BLaER1 treated with 17β-estradiol and CSF1 and Interleukin-3, amounts not matched to agents 10 nM and 100 nM (cell line): ENCODE measurements around the gene LHFPL2.

Experiments used
- H3K27ac ChIP-seq, 11 experiments: shearing (Covaris generic); formaldehyde crosslinking; 2 replicates each; pipeline ENCODE4 v1.8.1; 2022
- H3K27me3 ChIP-seq, 11 experiments: shearing (Covaris generic); formaldehyde crosslinking; 2 replicates each; pipeline ENCODE4 v1.8.1; 2022
- H3K36me3 ChIP-seq, 11 experiments: shearing (Covaris generic); formaldehyde crosslinking; 2 replicates each; pipeline ENCODE4 v1.8.1; 2022
- H3K4me1 ChIP-seq, 10 experiments: shearing (Covaris generic); formaldehyde crosslinking; 2 replicates each; pipeline ENCODE4 v1.8.1; 2022
- H3K4me2 ChIP-seq, 11 experiments: shearing (Covaris generic); formaldehyde crosslinking; 2 replicates each; pipeline ENCODE4 v1.8.1; 2022
- H3K4me3 ChIP-seq, 10 experiments: shearing (Covaris generic); formaldehyde crosslinking; 2 replicates each; pipeline ENCODE4 v1.8.1; 2022
- H3K9ac ChIP-seq, 11 experiments: shearing (Covaris generic); formaldehyde crosslinking; 2 replicates each; pipeline ENCODE4 v1.8.1; 2022
- H3K9me3 ChIP-seq, 11 experiments: shearing (Covaris generic); formaldehyde crosslinking; replicated peaks in 1 of 11; 2 replicates each; pipeline ENCODE4 v1.8.1; 2022
- H4K20me1 ChIP-seq, 11 experiments: shearing (Covaris generic); formaldehyde crosslinking; 2 replicates each; pipeline ENCODE4 v1.8.1; 2022
- Cebpa-rat ChIP-seq, 11 experiments: shearing (Covaris generic); IDR thresholded peaks; 2 replicates each; pipeline ENCODE4 v1.8.1; 2022

LHFPL2 gene

DNA sequence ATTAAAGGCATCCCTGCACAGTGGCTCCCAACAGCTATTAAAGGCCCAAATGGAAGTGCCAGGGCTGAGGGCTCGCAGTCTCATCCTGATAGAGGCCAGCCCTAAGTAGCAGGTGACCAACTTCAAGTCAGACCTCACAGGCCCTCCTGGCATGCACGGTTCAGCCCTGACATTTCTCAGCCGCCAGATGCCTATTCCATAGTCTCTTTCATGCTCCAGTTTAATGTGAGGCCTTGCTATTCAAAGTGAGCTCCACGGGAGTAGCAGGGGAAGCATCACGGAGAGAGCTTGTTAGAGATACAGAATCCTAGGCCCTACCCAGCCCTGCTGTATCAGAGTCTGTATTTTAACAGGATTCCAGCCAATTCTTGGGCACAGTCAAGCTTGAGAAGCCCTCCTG lies 11.1 kb downstream of the LHFPL2 start:
- Histone ChIP-seq H3K4me3 (no peak overlapping the region), H3K9me3 (peaks cover 0 to 5% (median 0%) of the 10 kb centered on the region in 11 experiments; a peak in 5 of 22 replicates), H4K20me1 (peaks cover 0 to 61% (median 0%) of the 10 kb centered on the region in 11 experiments; a peak in 5 of 22 replicates), H3K27me3 (no peaks in the 10 kb centered on the region), H3K36me3 (peaks cover 0 to 51% (median 0%) of the 10 kb centered on the region in 11 experiments; a peak in 6 of 22 replicates), H3K9ac (no peak overlapping the region), H3K4me1 (peaks cover 24 to 45% (median 27%) of the 10 kb centered on the region in 10 experiments), H3K27ac (no peak overlapping the region), H3K4me2 (no peak overlapping the region)
- TF ChIP-seq Cebpa-rat (IDR thresholded peaks at IDR 0.05), result no peak

DNA sequence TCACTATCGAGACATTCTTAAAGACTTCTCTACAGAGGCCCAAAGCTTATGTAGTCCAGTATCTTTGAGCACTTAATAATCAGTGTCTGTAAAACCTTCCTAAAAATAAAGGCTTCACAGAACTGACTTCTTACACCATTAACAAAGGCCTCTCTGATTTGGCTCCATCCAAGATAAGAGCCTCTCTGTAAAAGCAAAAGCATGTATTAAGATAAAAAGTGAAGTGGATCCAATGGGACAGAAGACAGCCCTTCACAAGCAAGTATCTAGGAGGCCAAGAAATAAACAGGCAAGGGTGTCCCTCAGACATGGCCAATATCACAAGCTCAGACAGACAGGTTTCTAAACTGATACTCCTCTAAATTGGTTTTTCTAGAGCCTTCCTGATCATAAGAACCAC lies 11.9 kb downstream of the LHFPL2 start:
- Histone ChIP-seq H3K9ac (no peak overlapping the region), H3K4me1 (peaks cover 24 to 38% (median 27%) of the 10 kb centered on the region in 10 experiments), H3K27ac (no peak overlapping the region), H3K9me3 (peaks cover 0 to 13% (median 0%) of the 10 kb centered on the region in 11 experiments; a peak in 5 of 22 replicates), H3K4me3 (no peak overlapping the region), H3K4me2 (no peak overlapping the region), H3K27me3 (no peaks in the 10 kb centered on the region), H4K20me1 (peaks cover 0 to 55% (median 0%) of the 10 kb centered on the region in 11 experiments; a peak in 5 of 22 replicates), H3K36me3 (peaks cover 0 to 58% (median 0%) of the 10 kb centered on the region in 11 experiments; a peak in 7 of 22 replicates)
- TF ChIP-seq Cebpa-rat (IDR thresholded peaks at IDR 0.05), result no peak

DNA sequence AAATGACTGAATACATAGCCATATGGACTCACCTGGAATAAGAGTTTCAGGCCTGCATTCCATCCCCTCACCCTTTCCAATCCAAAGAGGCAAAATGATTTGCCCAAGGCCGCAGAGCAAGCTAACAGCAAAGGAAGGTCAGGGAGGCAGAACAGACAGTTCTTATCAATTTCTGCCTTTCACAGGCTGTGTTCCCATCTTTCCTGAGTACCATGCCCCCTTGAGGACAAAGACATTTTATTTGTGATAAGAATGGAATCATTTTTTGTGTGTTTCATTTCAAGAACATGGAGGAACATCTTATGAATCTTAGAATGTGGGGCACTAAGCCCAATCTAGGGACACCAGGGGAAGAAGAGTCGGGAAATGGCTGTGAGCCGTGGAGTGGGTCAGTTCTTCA lies 13.9 kb downstream of the LHFPL2 start:
- no peaks in the 10 kb centered on the region for H3K27me3 ChIP-seq
- peaks cover 0 to 27% (median 0%) of the 10 kb centered on the region in 11 experiments; a peak in 5 of 22 replicates for H3K9me3 ChIP-seq
- H3K4me1 ChIP-seq, result peaks cover 25 to 37% (median 33%) of the 10 kb centered on the region in 10 experiments
- no peak overlapping the region for H3K4me3 ChIP-seq
- H3K9ac ChIP-seq, result no peak overlapping the region
- H3K27ac ChIP-seq, result no peak overlapping the region
- peak overlapping the region in 7 of 11 experiments; percentile 20 to 60 (median 39); a peak in 12 of 22 replicates for H3K4me2 ChIP-seq
- TF ChIP-seq Cebpa-rat (IDR thresholded peaks at IDR 0.05), result no peak
- peaks cover 0 to 42% (median 0%) of the 10 kb centered on the region in 11 experiments; a peak in 4 of 22 replicates for H4K20me1 ChIP-seq
- H3K36me3 ChIP-seq, result peaks cover 0 to 74% (median 0%) of the 10 kb centered on the region in 11 experiments; a peak in 8 of 22 replicates

DNA sequence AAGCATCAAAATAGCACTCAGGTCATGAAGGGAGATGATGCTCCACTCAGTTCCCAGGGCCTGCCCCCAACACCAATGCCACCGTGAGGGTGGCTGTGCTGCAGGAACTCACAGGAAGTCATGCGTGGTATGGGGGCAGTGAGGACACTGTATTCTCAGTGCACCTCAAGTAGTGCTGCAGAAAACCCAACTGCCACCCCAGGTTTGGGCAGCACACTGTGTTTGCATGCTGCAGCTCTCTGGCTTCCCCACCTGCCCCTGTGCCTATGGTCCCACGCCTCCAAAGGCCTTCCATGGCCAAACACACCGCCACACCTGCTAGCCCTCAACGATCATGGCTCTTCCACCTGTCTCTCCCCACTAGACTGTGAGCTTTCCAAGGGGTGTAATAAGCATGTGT lies 14.3 kb downstream of the LHFPL2 start:
- H3K9ac ChIP-seq, result no peak overlapping the region
- H3K36me3 ChIP-seq, result peaks cover 0 to 77% (median 0%) of the 10 kb centered on the region in 11 experiments; a peak in 8 of 22 replicates
- H4K20me1 ChIP-seq, result peaks cover 0 to 42% (median 0%) of the 10 kb centered on the region in 11 experiments; a peak in 4 of 22 replicates
- H3K4me2 ChIP-seq, result peak overlapping the region in 9 of 11 experiments; percentile 20 to 60 (median 39); a peak in 18 of 22 replicates
- no peaks in the 10 kb centered on the region for H3K27me3 ChIP-seq
- TF ChIP-seq Cebpa-rat (IDR thresholded peaks at IDR 0.05), result no peak
- H3K4me1 ChIP-seq, result peaks cover 29 to 41% (median 37%) of the 10 kb centered on the region in 10 experiments
- H3K9me3 ChIP-seq, result peaks cover 0 to 27% (median 0%) of the 10 kb centered on the region in 11 experiments; a peak in 5 of 22 replicates
- no peak overlapping the region for H3K4me3 ChIP-seq
- no peak overlapping the region for H3K27ac ChIP-seq

DNA sequence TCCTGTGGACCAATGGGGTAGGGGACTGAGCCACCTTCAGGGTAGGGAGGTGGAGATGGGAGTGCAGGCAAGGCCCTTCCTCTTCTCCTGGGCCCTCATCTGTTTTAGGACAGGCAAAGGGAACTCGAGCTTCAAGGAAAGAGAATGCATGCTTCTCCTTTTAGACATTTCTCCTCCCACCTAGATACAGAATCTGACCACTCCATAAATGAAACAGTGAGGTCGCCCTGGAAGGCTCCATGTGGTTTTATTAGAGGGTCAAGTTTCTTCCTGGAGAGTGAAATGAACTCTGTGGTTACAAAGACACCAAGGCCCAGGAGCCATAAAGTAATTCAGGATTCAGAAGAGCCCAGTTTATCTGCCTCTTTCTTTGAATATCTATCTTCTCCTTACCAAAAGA lies 14.9 kb downstream of the LHFPL2 start:
- Histone ChIP-seq H3K4me1 (peaks cover 34 to 47% (median 42%) of the 10 kb centered on the region in 10 experiments), H3K4me3 (no peak overlapping the region), H3K4me2 (peak overlapping the region in 10 of 11 experiments; percentile 13 to 60 (median 37); a peak in 18 of 22 replicates), H3K27me3 (no peaks in the 10 kb centered on the region), H3K9me3 (peaks cover 0 to 27% (median 0%) of the 10 kb centered on the region in 11 experiments; a peak in 5 of 22 replicates), H3K27ac (no peak overlapping the region), H3K9ac (no peak overlapping the region), H3K36me3 (peaks cover 0 to 72% (median 0%) of the 10 kb centered on the region in 11 experiments; a peak in 8 of 22 replicates), H4K20me1 (peaks cover 0 to 42% (median 0%) of the 10 kb centered on the region in 11 experiments; a peak in 4 of 22 replicates)
- no peak for TF ChIP-seq Cebpa-rat (IDR thresholded peaks at IDR 0.05)

DNA sequence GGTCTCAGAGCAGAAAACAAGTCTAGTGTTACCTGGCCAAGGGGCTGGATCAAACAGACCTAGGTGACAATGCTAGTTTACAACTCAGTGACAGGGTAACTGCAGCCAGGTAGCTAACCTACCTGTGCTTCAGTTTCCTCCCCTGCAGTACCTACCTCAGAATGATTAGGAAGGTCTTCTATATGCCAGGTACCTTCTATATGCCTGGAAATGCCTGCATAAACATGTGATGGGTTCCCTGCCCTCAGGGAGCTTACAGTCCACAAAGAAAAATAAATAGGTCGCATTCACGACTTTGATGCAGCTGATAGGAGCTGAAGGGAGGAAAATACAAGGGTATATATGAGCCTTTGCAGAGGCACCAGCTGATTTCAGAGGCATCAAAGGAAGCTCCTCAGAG lies 16.1 kb downstream of the LHFPL2 start:
- Histone ChIP-seq H3K9me3 (peaks cover 0 to 27% (median 0%) of the 10 kb centered on the region in 11 experiments; a peak in 5 of 22 replicates), H3K36me3 (peaks cover 0 to 62% (median 0%) of the 10 kb centered on the region in 11 experiments; a peak in 8 of 22 replicates), H3K4me1 (peaks cover 46 to 59% (median 54%) of the 10 kb centered on the region in 10 experiments), H4K20me1 (peaks cover 0 to 33% (median 0%) of the 10 kb centered on the region in 11 experiments; a peak in 4 of 22 replicates), H3K4me2 (peak overlapping the region in 6 of 11 experiments; percentile 9 to 39 (median 30); a peak in 5 of 22 replicates), H3K27me3 (no peaks in the 10 kb centered on the region), H3K27ac (no peak overlapping the region), H3K4me3 (no peak overlapping the region), H3K9ac (no peak overlapping the region)
- TF ChIP-seq Cebpa-rat (IDR thresholded peaks at IDR 0.05), result no peak

DNA sequence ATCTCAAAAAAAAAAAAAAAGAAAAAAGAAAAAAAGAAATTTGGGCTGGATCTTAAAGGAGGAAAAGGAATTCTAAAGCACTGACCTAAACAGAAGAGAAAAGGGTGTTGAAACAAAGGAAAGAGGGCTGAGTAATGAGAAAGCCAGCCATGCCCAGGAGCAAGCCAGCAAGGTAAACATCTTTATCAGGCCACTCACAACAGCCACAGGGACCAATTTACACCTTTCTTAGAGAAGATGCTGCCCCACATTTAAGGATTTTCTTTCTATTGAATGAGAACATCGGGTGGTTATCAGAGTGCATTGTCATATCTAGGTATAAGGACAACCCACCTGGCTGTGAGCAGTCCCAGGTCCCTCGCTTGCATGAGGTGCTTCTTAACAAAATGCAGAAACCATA lies 16.6 kb downstream of the LHFPL2 start:
- TF ChIP-seq Cebpa-rat (IDR thresholded peaks at IDR 0.05), result no peak
- no peaks in the 10 kb centered on the region for H3K27me3 ChIP-seq
- peaks cover 0 to 27% (median 0%) of the 10 kb centered on the region in 11 experiments; a peak in 5 of 22 replicates for H3K9me3 ChIP-seq
- H3K4me3 ChIP-seq, result no peak overlapping the region
- peaks cover 52 to 64% (median 60%) of the 10 kb centered on the region in 10 experiments for H3K4me1 ChIP-seq
- H3K27ac ChIP-seq, result no peak overlapping the region
- H4K20me1 ChIP-seq, result peaks cover 0 to 29% (median 0%) of the 10 kb centered on the region in 11 experiments; a peak in 4 of 22 replicates
- no peak overlapping the region for H3K4me2 ChIP-seq
- peaks cover 0 to 59% (median 0%) of the 10 kb centered on the region in 11 experiments; a peak in 8 of 22 replicates for H3K36me3 ChIP-seq
- H3K9ac ChIP-seq, result no peak overlapping the region

DNA sequence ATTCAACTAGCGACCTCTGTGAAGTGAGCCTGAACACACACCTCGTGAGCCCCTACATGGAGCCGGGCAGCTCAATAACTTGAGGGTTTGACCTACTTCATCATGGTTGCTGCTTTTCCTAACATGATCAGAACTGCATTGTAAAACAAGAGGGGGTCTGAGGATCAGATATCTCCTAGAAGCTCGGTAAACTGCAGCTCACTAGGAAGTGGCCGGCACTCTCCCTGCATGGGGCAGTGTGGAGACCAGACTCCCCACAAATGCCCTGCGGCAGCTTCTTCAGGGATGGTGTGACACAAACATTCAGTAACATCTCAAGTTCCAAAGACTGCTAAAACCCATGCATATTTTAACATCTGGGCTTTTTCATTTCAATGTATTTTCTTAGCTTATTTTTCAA lies 18.5 kb downstream of the LHFPL2 start:
- no peak for TF ChIP-seq Cebpa-rat (IDR thresholded peaks at IDR 0.05)
- Histone ChIP-seq H3K36me3 (peaks cover 0 to 72% (median 0%) of the 10 kb centered on the region in 11 experiments; a peak in 8 of 22 replicates), H3K4me1 (peaks cover 61 to 73% (median 66%) of the 10 kb centered on the region in 10 experiments), H3K4me2 (peak overlapping the region in 10 of 11 experiments; percentile 14 to 90 (median 84); a peak in 15 of 22 replicates), H3K4me3 (no peak overlapping the region), H4K20me1 (peaks cover 0 to 24% (median 0%) of the 10 kb centered on the region in 11 experiments; a peak in 4 of 22 replicates), H3K27ac (no peak overlapping the region), H3K9ac (no peak overlapping the region), H3K27me3 (no peaks in the 10 kb centered on the region), H3K9me3 (peaks cover 0 to 27% (median 0%) of the 10 kb centered on the region in 11 experiments; a peak in 5 of 22 replicates)

DNA sequence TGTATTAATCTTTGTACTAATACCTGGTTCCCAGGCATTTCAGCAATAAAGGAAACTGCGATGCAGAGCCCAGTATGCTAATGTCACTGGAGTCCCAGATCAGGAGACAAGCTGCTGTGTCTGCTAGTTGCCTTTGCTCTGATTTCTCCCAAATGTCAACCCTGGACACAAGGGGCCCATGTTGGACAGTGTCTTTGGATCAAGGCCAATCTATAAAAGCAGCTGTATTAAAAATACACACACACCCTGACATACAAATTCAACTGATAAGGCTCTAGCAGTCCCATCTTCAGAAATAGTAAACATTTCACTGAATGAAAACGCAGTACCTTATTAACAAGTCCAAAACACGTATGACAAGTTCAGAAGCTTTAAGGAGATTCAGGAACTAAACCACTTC lies 18.9 kb downstream of the LHFPL2 start:
- Histone ChIP-seq H3K36me3 (peaks cover 0 to 72% (median 0%) of the 10 kb centered on the region in 11 experiments; a peak in 8 of 22 replicates), H3K4me1 (peaks cover 59 to 73% (median 66%) of the 10 kb centered on the region in 10 experiments), H3K27me3 (no peaks in the 10 kb centered on the region), H4K20me1 (peaks cover 0 to 20% (median 0%) of the 10 kb centered on the region in 11 experiments; a peak in 4 of 22 replicates), H3K9me3 (peaks cover 0 to 27% (median 0%) of the 10 kb centered on the region in 11 experiments; a peak in 5 of 22 replicates), H3K27ac (no peak overlapping the region), H3K4me3 (no peak overlapping the region), H3K9ac (no peak overlapping the region), H3K4me2 (peak overlapping the region; percentile 66 to 90 (median 83); a peak in 21 of 22 replicates)
- TF ChIP-seq Cebpa-rat (IDR thresholded peaks at IDR 0.05), result no peak
